HG03064 (cell line): ENCODE results near the gene SPEF2.
"Not testable (repeated sequence)": the region's sequence is repeated elsewhere in the genome, so short reads cannot be mapped to it uniquely, and the experiment has no call there.

ENCODE experiments used
- ATAC-seq: cut with Tn5 transposase; IDR thresholded peaks from one replicate; pipeline ENCODE4 v1.9.1; 2021; ENCODE audit warnings: low read depth; ENCODE audit not compliant: unreplicated experiment

SPEF2 gene

GRCh38 chr5:35849860-35850259 lies 232.2 kb downstream of the SPEF2 start:
- no peak for ATAC-seq

- ATAC-seq, result no peak
Observed at GRCh38 chr5:35850967-35851680, 233.5 kb downstream of the SPEF2 start.

- ATAC-seq, result no peak
Observed at GRCh38 chr5:35852084-35852734, 234.5 kb downstream of the SPEF2 start.

- no peak for ATAC-seq
Observed at GRCh38 chr5:35852773-35853172, 235.1 kb downstream of the SPEF2 start.

- no peak for ATAC-seq
Observed at GRCh38 chr5:35853631-35854030, 236.0 kb downstream of the SPEF2 start.

GRCh38 chr5:35854248-35854647 lies 236.6 kb downstream of the SPEF2 start:
- no peak for ATAC-seq

GRCh38 chr5:35855187-35855586 lies 237.5 kb downstream of the SPEF2 start:
- no peak for ATAC-seq

- not testable (repeated sequence) for ATAC-seq
Observed at GRCh38 chr5:35856186-35856764, 238.6 kb downstream of the SPEF2 start.

GRCh38 chr5:35856765-35857351 lies 239.2 kb downstream of the SPEF2 start, which contains the start of gene IL7R:
IL7R (plus strand) TSS chr5:35856891; CDS start chr5:35856978, 87 bp downstream.
- no peak for ATAC-seq

GRCh38 chr5:35857606-35858205 lies 240.0 kb downstream of the SPEF2 start:
- no peak for ATAC-seq

- no peak for ATAC-seq
Observed at GRCh38 chr5:35859101-35859661, 241.5 kb downstream of the SPEF2 start.

- no peak for ATAC-seq
Observed at GRCh38 chr5:35860686-35861085, 243.0 kb downstream of the SPEF2 start.

- ATAC-seq, result no peak
Observed at GRCh38 chr5:35861718-35862117, 244.1 kb downstream of the SPEF2 start.

GRCh38 chr5:35862126-35862525 lies 244.5 kb downstream of the SPEF2 start:
- ATAC-seq, result no peak

GRCh38 chr5:35863159-35863558 lies 245.5 kb downstream of the SPEF2 start:
- no peak for ATAC-seq
